ENCODE measurements around the gene KPNA3.
"Not testable (repeated sequence)": the region's sequence is repeated elsewhere in the genome, so short reads cannot be mapped to it uniquely, and the experiment has no call there.

KPNA3 gene

GRCh38 chr13:49806126-49806536, 13.6 kb upstream of the KPNA3 start:
- no peak for DNase-seq

DNA sequence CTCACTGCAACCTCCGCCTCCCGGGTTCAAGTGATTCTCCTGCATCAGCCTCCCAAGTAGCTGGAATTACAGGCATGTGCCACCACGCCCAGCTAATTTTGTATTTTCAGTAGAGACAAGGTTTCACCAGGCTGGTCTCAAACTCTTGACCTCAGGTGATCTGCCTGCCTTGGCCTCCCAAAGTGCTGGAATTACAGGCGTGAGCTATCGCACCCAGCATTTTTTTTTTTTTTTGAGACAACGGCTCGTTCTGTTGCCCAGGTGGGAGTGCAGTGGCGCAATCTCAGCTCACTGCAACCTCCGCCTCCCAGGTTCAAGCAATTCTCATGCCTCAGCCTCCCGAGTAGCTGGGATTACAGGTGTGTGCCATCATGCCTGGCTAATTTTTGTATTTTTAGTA, 10.6 kb upstream of the KPNA3 start:
- not testable (repeated sequence) for DNase-seq

DNA sequence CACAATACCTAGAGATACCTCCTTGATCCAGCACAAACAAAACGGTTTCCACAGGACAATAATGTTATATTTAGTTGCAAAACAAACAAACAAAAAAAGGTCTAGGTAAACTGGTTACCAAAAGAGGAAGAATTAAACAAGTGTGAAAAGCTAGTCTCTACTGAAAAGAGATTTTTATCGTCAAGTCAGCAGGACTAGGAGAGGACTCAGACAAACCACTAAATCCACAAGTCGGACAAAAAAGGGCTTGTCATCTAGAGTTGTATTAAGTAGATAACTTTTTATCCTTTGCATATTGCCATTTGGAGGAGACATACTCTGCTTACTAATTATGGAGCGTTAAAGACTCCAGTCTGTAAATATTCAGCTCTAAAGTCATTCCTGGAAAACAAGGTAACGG, 9.9 kb upstream of the KPNA3 start:
- DNase-seq = no peak

DNA sequence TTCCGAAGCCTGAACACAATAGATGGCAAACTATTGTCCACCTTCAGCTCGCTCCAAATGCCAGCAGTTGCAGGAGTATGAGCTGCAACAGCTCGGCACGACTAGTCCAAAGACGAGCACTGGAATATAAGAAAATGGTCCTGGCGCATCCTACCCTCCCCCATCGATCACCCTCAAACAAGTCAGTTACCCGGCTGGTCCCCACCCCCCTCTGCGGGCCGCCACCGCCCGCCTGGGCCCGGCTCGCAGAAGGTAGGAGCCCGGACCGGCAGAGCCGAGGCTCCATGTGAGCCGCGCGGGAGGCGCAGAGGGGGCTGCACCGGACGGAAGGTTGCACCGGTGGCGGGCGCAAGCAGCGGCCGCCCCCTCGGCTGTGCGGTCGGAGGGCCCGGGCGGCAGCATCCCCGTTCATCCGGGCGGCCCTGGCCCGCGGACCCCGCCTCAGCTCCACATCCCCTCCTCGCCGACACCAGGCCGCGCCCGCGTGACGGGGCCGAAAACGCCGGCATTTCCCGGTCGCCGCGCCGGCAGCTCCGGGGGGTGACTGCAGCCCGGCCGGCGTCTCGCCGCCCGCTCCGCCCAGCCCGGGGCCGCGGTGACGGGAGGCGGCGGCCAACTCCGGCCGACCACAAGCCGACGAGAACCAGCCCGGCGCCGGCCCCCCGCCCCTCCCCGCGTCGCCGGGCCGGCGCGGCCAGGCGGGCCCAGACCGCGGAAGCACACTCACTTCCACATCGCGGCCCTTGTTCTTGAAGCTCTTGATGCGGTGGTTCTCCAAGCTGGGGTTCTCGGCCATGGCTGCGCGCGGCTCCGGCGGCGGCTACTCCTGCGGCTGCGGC, 552 bp downstream of the KPNA3 start:
- peak; percentile 53 for DNase-seq

GRCh38 chr13:49791315-49791710, 1.2 kb downstream of the KPNA3 start:
- peak; percentile 53 for DNase-seq

GRCh38 chr13:49789968-49790367, 2.5 kb downstream of the KPNA3 start:
- DNase-seq = no peak

DNA sequence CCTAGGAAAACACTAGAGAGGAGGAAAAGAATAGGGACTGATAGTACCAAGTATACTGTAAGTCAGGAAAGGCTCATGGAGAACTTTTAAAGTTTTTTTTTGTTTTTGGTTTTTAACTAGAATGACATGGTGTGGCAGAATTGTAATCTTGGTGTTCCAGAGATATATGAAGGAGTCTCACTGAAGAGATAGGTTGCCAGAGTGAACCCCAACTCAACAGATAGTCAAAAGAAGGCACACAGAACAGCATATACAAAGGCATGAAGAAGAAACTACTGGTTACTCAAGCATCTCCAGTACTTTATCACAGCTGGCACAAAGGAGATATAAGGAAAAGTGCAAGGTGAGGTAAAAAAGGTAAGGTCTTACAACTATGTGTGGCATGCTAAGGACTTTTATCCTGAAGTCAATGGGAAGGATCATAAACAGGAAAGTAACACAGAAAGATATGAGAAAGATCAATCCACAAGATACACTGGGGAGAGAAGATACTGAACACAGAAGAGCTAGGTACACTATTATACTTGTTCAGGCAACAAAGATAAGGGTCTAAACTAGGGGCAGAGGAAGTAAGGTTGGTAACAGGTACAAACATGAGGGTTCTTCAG, 6.0 kb downstream of the KPNA3 start:
- DNase-seq = no peak

DNA sequence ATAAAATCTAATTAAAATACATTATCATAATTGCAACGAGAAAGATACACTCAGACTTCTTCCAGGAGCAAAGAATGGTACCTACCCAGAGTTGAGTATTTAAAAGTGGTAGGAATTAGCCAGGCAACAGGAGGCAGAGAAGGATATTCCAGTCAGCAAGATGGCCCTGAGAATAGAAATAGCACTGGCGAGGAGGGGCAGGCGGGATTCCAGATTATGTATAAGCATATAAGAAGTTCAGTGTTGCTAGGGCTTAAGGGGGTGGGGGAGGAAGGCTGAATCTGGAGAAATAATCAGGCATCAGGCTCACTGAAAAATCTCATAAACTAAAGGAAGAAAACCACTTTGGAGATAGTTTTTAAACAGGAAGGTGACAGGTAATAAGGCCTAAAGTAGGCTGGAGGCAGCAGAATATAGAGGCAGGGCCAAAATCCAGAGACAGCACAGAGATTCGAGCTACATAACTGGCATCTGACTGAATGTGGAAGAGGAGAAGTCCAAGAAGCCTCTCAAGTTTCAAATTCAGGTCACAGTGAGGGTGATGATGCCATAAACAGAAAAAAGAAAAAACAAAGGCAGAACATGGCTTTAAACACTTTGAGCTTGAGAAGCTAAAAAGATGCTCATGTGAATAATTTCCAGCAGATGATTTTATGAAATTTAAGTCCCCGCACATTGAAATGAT, 7.5 kb downstream of the KPNA3 start:
- DNase-seq = no peak

GRCh38 chr13:49783865-49784264, 8.6 kb downstream of the KPNA3 start:
- no peak for DNase-seq

- no peak for DNase-seq
Observed at GRCh38 chr13:49782784-49783183, 9.7 kb downstream of the KPNA3 start.

GRCh38 chr13:49781806-49782205, 10.7 kb downstream of the KPNA3 start:
- DNase-seq = no peak

DNA sequence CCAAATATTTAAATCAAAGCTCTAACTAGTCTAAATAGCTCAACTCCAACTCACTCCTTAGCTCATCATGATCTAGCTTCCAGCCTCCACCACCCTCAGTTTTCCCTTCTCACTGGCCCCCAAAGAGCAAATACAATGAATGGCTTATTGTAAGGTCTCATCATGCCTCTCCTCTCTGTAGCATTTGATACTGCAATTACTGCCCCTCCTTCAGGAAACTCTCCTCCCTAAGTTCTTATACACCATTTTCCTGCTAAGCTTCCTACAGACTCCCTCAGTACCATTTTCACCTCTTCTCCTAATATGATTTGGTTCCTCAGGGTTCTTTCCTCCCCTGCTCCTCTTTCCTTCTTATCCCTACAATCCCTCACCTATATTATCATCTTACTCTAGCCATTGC, 12.8 kb downstream of the KPNA3 start:
- no peak for DNase-seq

DNA sequence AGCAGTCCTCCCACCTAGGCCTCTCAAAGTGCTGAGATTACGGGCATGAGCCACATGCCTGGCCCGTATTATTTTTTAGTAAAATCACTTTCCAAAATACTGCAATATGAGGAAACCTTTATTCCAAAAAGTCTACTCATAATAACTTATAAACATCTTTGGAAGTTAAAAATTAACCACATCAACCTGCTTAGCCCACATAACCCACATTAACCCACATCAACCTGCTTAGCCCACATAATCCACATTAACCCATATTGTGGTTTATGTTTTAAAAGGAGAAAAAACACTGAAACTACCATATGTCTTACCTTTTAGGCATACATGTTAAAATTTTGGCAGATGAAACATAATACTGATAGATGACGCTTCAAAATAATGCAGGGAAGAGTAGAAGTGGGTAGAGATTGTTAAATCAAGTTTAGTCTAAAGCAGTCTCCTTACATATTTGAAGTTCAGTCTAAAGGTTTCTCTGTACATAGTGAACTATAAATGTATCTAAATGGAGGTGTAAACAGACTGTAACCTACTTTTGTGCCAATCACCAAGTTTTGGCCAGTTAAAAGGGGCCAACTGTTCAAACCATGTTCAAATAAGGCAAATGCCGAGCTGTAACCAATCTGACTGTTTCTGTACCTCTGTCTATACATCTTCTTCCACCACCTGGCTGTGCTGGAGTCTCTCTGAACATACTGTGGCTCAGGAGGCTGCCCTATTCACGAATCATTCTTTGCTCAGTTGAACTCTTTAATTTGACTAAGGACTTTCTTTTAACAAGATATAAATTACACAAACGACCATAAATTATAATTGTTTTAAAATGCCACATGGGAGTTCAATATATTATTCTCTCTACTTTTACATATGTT, 14.5 kb downstream of the KPNA3 start:
- DNase-seq = no peak

GRCh38 chr13:49776871-49777270, 15.6 kb downstream of the KPNA3 start:
- DNase-seq = no peak

GRCh38 chr13:49774376-49775005, 18.0 kb downstream of the KPNA3 start:
- no peak for DNase-seq

DNA sequence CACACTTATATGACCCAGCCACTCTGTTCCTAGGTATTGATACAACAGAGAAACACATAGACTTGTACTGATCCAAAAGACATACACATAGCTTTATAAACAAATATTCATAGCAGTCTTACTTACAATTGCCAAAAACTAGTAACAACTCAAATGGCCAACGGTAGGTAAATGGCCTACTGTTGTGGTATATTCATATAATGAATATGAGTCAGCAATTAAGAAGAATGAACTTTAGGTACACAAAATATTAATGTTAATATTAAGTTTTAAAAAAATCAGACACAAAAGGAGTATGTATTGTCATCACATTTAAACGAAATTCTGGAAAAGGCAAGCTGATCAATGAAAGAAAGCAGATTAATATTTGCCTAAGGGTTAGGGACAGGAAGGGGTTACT, 19.7 kb downstream of the KPNA3 start:
- no peak for DNase-seq

DNA sequence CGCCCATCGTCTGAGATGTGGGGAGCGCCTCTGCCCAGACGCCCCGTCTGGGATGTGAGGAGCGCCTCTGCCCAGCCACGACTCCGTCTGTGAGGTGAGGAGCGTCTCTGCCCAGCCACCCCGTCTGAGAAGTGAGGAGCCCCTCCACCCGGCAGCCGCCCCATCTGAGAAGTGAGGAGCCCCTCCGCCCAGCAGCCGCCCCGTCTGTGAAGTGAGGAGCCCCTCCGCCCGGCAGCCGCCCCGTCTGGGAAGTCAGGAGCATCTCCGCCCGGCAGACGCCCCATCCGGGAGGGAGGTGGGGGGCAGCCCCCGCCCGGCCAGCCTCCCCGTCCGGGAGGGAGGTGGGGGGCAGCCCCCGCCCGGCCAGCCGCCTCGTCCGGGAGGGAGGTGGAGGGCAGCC, 30.7 kb downstream of the KPNA3 start:
- not testable (repeated sequence) for DNase-seq

DNA sequence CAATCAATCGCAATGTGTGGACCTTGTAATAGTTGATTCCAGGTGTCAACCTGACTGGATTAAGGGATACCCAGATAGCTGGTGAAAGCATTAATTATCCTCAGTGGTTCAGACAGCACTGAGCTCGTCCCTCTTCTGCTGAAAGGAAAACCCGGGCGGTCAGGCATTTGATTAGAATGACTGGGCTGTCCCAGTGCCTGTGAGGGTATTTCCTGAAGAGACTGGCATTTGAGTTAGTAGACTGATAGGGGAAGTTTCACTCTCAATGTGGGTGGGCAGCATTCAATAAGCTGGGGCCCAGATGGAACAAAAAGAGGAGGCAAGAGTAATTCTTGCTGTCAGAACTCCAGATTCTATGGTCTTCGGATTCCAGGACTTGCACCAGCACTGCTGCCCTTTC, 31.9 kb downstream of the KPNA3 start:
- no peak for DNase-seq

- DNase-seq = no peak
Observed at GRCh38 chr13:49759503-49759902, 33.0 kb downstream of the KPNA3 start.

GRCh38 chr13:49756263-49756662, 36.2 kb downstream of the KPNA3 start:
- no peak for DNase-seq

DNA sequence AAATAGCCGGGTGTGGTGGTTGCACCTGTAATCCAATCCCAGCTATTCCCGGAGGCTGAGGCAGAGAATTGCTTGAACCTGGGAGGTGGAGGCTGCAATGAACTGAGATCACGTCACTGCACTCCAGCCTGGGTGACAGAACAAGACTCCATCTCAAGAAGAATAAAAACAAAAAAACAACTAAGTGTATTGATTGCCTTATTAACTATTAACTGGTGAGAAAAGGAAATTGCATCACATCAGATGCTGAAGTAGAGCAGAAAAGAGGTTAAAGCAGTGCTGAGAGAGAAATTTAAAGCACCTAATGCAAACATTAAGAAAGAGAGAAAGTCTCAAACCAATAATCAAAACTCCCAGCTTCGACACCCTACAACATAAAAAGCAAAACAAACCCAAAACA, 38.3 kb downstream of the KPNA3 start:
- no peak for DNase-seq

DNA sequence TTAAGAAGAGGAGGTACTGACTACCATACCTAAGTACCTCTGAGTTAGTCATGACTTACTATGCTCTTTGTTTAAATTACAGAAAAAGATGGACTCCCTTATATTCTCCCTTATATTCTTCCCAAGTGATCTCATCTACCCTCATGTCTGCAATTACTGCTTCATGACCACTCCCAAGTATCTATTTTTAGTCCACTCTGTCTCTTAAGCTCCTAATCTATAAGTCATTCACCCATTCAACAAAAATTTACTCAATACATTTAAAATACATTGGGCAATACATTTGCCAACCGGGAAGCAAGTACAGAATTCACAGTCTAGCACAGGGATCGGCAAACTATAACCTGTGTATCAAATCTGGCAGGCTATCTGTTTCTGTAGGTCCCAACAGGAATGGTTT, 42.6 kb downstream of the KPNA3 start:
- DNase-seq = no peak

- DNase-seq = no peak
Observed at GRCh38 chr13:49746111-49746510, 46.4 kb downstream of the KPNA3 start.
